Loucy (cell line): Measurements from ENCODE around the gene CDH4.
A peak's percentile ranks its signal among the peaks of the same experiment; 100 is the strongest.

Source experiments
- H2AFZ ChIP-seq: fragments of 200-600 bp; sonication (generic); 2 replicates; pipeline ENCODE4 v1.6.0; 2016; ENCODE audit warnings: antibody characterized with exemption, mild to moderate bottlenecking, low read length, moderate library complexity
- H3F3A ChIP-seq: fragments of 200-600 bp; 2 replicates; pipeline ENCODE4 v1.6.0; 2016; ENCODE audit warnings: antibody characterized with exemption, low read depth, mild to moderate bottlenecking
- H3K27me3 ChIP-seq: fragments of 200-600 bp; sonication (generic); 2 replicates; pipeline ENCODE4 v1.6.1; 2014; ENCODE audit warnings: low read length, mild to moderate bottlenecking; ENCODE audit not compliant: insufficient read depth, poor library complexity, severe bottlenecking
- H3K36me3 ChIP-seq: fragments of 200-600 bp; sonication (generic); 2 replicates; pipeline ENCODE4 v1.6.1; 2016; ENCODE audit warnings: low read length; ENCODE audit not compliant: insufficient read depth
- H3K4me1 ChIP-seq: fragments of 200-600 bp; sonication (generic); 2 replicates; pipeline ENCODE4 v1.5.1; 2014; ENCODE audit warnings: low read length, mild to moderate bottlenecking; ENCODE audit not compliant: insufficient read depth, poor library complexity, severe bottlenecking
- H3K4me2 ChIP-seq: fragments of 200-600 bp; sonication (generic); 2 replicates; pipeline ENCODE4 v1.6.0; 2014; ENCODE audit warnings: antibody characterized with exemption, low read length, low read depth, mild to moderate bottlenecking; ENCODE audit not compliant: poor library complexity, severe bottlenecking
- H3K4me3 ChIP-seq: fragments of 200-600 bp; sonication (generic); 2 replicates; pipeline ENCODE4 v1.5.1; 2014; ENCODE audit warnings: low read length, mild to moderate bottlenecking, mixed read lengths; ENCODE audit not compliant: poor library complexity, severe bottlenecking
- H3K79me2 ChIP-seq: fragments of 200-600 bp; sonication (generic); 2 replicates; pipeline ENCODE4 v1.6.1; 2014; ENCODE audit warnings: low read length; ENCODE audit not compliant: insufficient read depth
- H3K9ac ChIP-seq: fragments of 200-600 bp; sonication (generic); 2 replicates; pipeline ENCODE4 v1.6.0; 2014; ENCODE audit warnings: mild to moderate bottlenecking, low read depth, low read length, moderate library complexity; ENCODE audit not compliant: poor library complexity, severe bottlenecking
- H3K9me2 ChIP-seq: fragments of 200-600 bp; sonication (generic); replicated peaks from 2 replicates; pipeline ENCODE4 v1.6.1; 2016; ENCODE audit warnings: low read depth, low read length, mixed read lengths
- H3K9me3 ChIP-seq: fragments of 200-600 bp; sonication (generic); 2 replicates; pipeline ENCODE4 v1.6.1; 2014; ENCODE audit warnings: mild to moderate bottlenecking, antibody characterized with exemption, low read length, low read depth; ENCODE audit not compliant: insufficient read depth
- H4K20me1 ChIP-seq: fragments of 200-600 bp; sonication (generic); 2 replicates; pipeline ENCODE4 v1.6.0; 2014; ENCODE audit warnings: antibody characterized with exemption, low read length, mild to moderate bottlenecking; ENCODE audit not compliant: insufficient read depth, poor library complexity, severe bottlenecking
- CTCF ChIP-seq: fragments of 200-600 bp; sonication (generic); conservative IDR thresholded peaks from 2 replicates; pipeline ENCODE4 v1.5.1; 2014; ENCODE audit warnings: mild to moderate bottlenecking, antibody characterized with exemption, low read length
- EZH2phosphoT487 ChIP-seq: fragments of 200-600 bp; IDR thresholded peaks from 2 replicates; pipeline ENCODE4 v1.6.1; 2018; ENCODE audit warnings: antibody characterized with exemption, mild to moderate bottlenecking, moderate library complexity, borderline replicate concordance

The CDH4 gene

GRCh38 chr20:61901392-61902220, 649.5 kb downstream of the CDH4 start:
- Histone ChIP-seq H3K9me2 (no peaks in the 10 kb centered on the region), H4K20me1 (no peaks in the 10 kb centered on the region), H3K79me2 (no peaks in the 10 kb centered on the region), H3K27me3 (no peaks in the 10 kb centered on the region), H3K9ac (no peak overlapping the region), H3F3A (no peaks in the 10 kb centered on the region), H3K4me2 (peak overlapping the region; percentile 49), H3K9me3 (no peaks in the 10 kb centered on the region), H3K4me3 (no peak overlapping the region), H2AFZ (no peak overlapping the region), H3K4me1 (peaks cover 10% of the 10 kb centered on the region), H3K36me3 (no peaks in the 10 kb centered on the region; the same call in 1 of the 2 replicates)
- TF ChIP-seq EZH2phosphoT487: no peak
- no peak for TF ChIP-seq CTCF

- H4K20me1 ChIP-seq: no peaks in the 10 kb centered on the region
- H2AFZ ChIP-seq: no peak overlapping the region
- H3K9me3 ChIP-seq: no peaks in the 10 kb centered on the region
- no peak for TF ChIP-seq CTCF
- TF ChIP-seq EZH2phosphoT487: no peak
- no peak overlapping the region for H3K4me3 ChIP-seq
- peak overlapping the region; percentile 49 for H3K4me2 ChIP-seq
- no peaks in the 10 kb centered on the region for H3F3A ChIP-seq
- no peaks in the 10 kb centered on the region for H3K79me2 ChIP-seq
- no peak overlapping the region for H3K9ac ChIP-seq
- H3K27me3 ChIP-seq: no peaks in the 10 kb centered on the region
- H3K4me1 ChIP-seq: peaks cover 10% of the 10 kb centered on the region
- no peaks in the 10 kb centered on the region for H3K36me3 ChIP-seq
- no peaks in the 10 kb centered on the region for H3K9me2 ChIP-seq
These were observed 650.3 kb downstream of the CDH4 start for GRCh38 chr20:61902221-61902869.

GRCh38 chr20:61903575-61904340, 651.7 kb downstream of the CDH4 start:
- TF ChIP-seq EZH2phosphoT487 (no peak), CTCF (no peak)
- no peaks in the 10 kb centered on the region for H3K27me3 ChIP-seq

More at GRCh38 chr20:61903575-61904340, 651.7 kb downstream of the CDH4 start:
- Histone ChIP-seq H3K9me2 (no peaks in the 10 kb centered on the region), H3K4me2 (no peak overlapping the region), H3K4me1 (peaks cover 10% of the 10 kb centered on the region), H3K79me2 (no peaks in the 10 kb centered on the region), H2AFZ (no peak overlapping the region), H3K9me3 (no peaks in the 10 kb centered on the region), H3F3A (no peaks in the 10 kb centered on the region), H3K9ac (no peak overlapping the region), H4K20me1 (no peaks in the 10 kb centered on the region), H3K4me3 (no peak overlapping the region), H3K36me3 (no peaks in the 10 kb centered on the region)
